Aorta (tissue), 5 donors: Measurements from ENCODE around the gene SLX4IP. TPM values are rescaled to one million over a fixed set of nuclear protein-coding genes. Genes with fewer than 3 reads are reported as not detected.
A peak's percentile ranks its signal among the peaks of the same experiment; 100 is the strongest.

ENCODE experiments used
- ATAC-seq: fragments of 200-7000 bp; cut with Tn5 transposase; one replicate; pipeline ENCODE4 v1.9.1; 2022; ENCODE audit warnings: moderate library complexity; ENCODE audit not compliant: low FRiP score
- DNase-seq, 2 donors: peaks; one replicate each; pipeline ENCODE4 v3.0.0-alpha.2; 2020
- H3K27ac ChIP-seq, 2 donors: one replicate each; pipeline ENCODE4 v1.5.1; 2013; ENCODE audit warnings: low read length in 2 of 2, mild to moderate bottlenecking in 2 of 2, moderate library complexity in 2 of 2, control low read depth in 1 of 2, inconsistent platforms in 1 of 2, low read depth in 1 of 2
- H3K27me3 ChIP-seq, 2 donors: one replicate each; pipeline ENCODE4 v1.6.1; 2013; ENCODE audit warnings: control low read depth in 1 of 2, low read length in 1 of 2, mild to moderate bottlenecking in 1 of 2, moderate library complexity in 1 of 2; ENCODE audit not compliant: insufficient read depth in 2 of 2, control insufficient read depth in 1 of 2
- H3K36me3 ChIP-seq, 2 donors: one replicate each; pipeline ENCODE4 v1.6.1; 2013; ENCODE audit warnings: control low read depth in 1 of 2, low read length in 1 of 2, mild to moderate bottlenecking in 1 of 2; ENCODE audit not compliant: insufficient read depth in 2 of 2, control insufficient read depth in 1 of 2
- H3K4me1 ChIP-seq, 2 donors: one replicate each; pipeline ENCODE4 v1.6.1; 2013; ENCODE audit warnings: low read length in 2 of 2, control low read depth in 1 of 2, mild to moderate bottlenecking in 1 of 2, moderate library complexity in 1 of 2; ENCODE audit not compliant: insufficient read depth in 2 of 2, control insufficient read depth in 1 of 2
- H3K4me3 ChIP-seq, 2 donors: one replicate each; pipeline ENCODE4 v1.5.1; 2013; ENCODE audit warnings: low read length in 2 of 2, control low read depth in 1 of 2, mild to moderate bottlenecking in 1 of 2
- H3K9me3 ChIP-seq: one replicate; pipeline ENCODE4 v1.6.1; 2013; ENCODE audit warnings: mild to moderate bottlenecking, low read length; ENCODE audit not compliant: control insufficient read depth
- WGBS, 2 donors: extraction: QIAGEN DNeasy Blood & Tissue Kit; methylation state at CpG; one replicate each; pipeline ENCODE4 v1.1.7; 2013; 5-methylcytosine and 5-hydroxymethylcytosine counted together
- intact Hi-C, 2 donors: fragments of 100-400 bp; cut with DNase I; formaldehyde crosslinking; loops; one replicate each; pipeline versions ENCODE4 v1.14.2 to v1.15.0; 2022
- polyA plus RNA-seq, 2 donors: library from polyadenylated mRNA; stranded (reverse); fragments of 200-250 nt; gene quantifications; one replicate each; pipeline ENCODE4 v1.2.3, GENCODE V29; 2013
- total RNA-seq, 2 donors: library from RNA; stranded (reverse); fragmentation: NEBNext Ultra II Directional; extraction: Animal tissue kit (Norgen Biotek cat#: 25700); gene quantifications; one replicate each; pipeline ENCODE4 v1.2.1, GENCODE V29; 2021
- donor health status: healthy with polysubstance abuse.
- donor health status: Bipolar disorder and iron deficiency.
- donor health status: DM: no; HTN: no; CAD: no.
- donor health status: DM: no; HTN: no; CAD: no.
- donor health status: DM: yes; HTN: yes; CAD: no.

The SLX4IP gene
- total and polyA plus RNA-seq, 4 donors, result 1.4 to 5.6 (median 3.3) TPM

DNA sequence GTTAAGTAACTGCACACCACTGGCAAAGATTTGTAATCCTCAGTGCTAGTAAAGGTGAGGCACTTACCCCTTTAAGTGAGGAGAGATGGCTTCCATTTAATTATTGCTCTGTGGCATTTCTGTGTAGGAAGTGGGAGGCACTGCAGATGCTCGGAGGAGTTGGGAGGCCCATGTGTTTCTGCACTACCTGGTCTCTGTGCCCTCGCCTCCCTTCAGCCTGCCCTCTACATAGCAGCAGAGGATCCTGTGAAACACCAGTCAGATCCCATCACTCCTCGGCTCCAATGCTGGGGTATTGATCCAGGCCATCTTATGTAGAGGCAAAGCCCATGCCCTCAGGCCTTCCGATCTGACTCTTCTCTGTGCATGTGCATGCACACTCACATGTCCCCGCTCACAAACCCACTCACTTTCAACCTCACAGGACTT, 67.0 kb downstream of the SLX4IP start:
- Histone ChIP-seq H3K9me3 (no peaks in the 10 kb centered on the region), H3K4me3 (no peak overlapping the region), H3K27ac (no peak overlapping the region), H3K4me1 (peaks cover 2 to 5% of the 10 kb centered on the region in 2 donors), H3K36me3 (no peaks in the 10 kb centered on the region), H3K27me3 (no peaks in the 10 kb centered on the region)
- DNase-seq (no peak), ATAC-seq (no peak)
- 88 to 90% methylated on average over 5 of the region's 5 CpGs for WGBS, 2 donors
- intact Hi-C loops, result no loop called here

DNA sequence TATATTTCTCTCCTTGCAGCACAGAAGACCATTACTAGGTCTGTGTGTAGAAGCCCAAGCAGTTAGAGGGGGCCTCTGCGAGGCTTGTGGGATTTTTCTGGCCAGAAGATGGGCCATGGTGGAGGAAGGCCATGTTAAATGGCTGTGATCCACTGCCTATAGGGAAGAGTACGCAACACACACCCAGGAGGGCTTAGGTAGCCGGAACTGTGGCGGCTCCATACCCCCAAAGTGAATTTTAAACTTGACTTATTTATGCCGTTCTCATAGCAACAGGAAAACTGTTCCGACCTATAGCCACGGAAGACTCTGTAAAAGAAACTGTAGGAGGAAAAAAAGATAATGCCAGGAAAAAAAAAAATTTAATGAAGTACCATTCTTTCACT, 69.5 kb downstream of the SLX4IP start:
- H3K36me3 ChIP-seq, result no peaks in the 10 kb centered on the region
- peak overlapping the region in 1 of 2 donors; percentile 55 for H3K27ac ChIP-seq
- H3K9me3 ChIP-seq, result no peaks in the 10 kb centered on the region
- 91 to 95% methylated on average over 7 of the region's 7 CpGs for WGBS, 2 donors
- H3K4me1 ChIP-seq, result peaks cover 5% of the 10 kb centered on the region in 2 donors
- H3K27me3 ChIP-seq, result no peaks in the 10 kb centered on the region
- no peak overlapping the region for H3K4me3 ChIP-seq
- ATAC-seq, result no peak
- intact Hi-C loops, result no loop called here
- DNase-seq, result no peak

- H3K9me3 ChIP-seq, result no peaks in the 10 kb centered on the region
- ATAC-seq, result peak; percentile 79
- WGBS, 2 donors, result 28 to 33% methylated on average over 5 of the region's 5 CpGs
- intact Hi-C loops, result no loop called here
- DNase-seq, result no peak
- H3K27me3 ChIP-seq, result no peaks in the 10 kb centered on the region
- peak overlapping the region in 1 of 2 donors; percentile 13 for H3K27ac ChIP-seq
- H3K4me3 ChIP-seq, result no peak overlapping the region
- H3K4me1 ChIP-seq, result peaks cover 5% of the 10 kb centered on the region in 2 donors
- no peaks in the 10 kb centered on the region for H3K36me3 ChIP-seq
These were observed 70.1 kb downstream of the SLX4IP start for GRCh38 chr20:10504994-10505730.

DNA sequence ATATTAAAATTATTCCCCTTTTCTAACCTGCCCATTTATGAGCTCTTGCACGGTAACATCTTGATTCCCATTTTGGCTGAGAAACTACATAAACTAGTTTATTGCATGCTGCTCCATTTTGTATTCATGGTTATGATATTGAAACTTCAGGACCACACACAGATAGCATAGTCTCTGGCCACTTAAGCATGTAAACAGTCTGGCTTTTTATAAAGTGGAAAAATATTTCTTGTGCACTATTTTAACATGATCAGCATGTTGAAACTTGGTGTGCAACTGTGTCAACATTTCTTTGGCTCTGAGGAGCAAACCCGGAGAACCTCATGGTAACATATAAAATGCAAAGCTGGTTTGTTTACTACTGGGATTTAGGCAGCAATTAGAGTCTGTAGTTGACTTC, 70.7 kb downstream of the SLX4IP start:
- ATAC-seq (peak; percentile 19), DNase-seq (no peak)
- 12 to 14% methylated on average over 2 of the region's 2 CpGs for WGBS, 2 donors
- peaks cover 5% of the 10 kb centered on the region in 2 donors for H3K4me1 ChIP-seq
- no peaks in the 10 kb centered on the region for H3K27me3 ChIP-seq
- H3K27ac ChIP-seq, result no peak overlapping the region
- no peak overlapping the region for H3K4me3 ChIP-seq
- H3K36me3 ChIP-seq, result no peaks in the 10 kb centered on the region
- no peaks in the 10 kb centered on the region for H3K9me3 ChIP-seq
- intact Hi-C loops, result no loop called here

DNA sequence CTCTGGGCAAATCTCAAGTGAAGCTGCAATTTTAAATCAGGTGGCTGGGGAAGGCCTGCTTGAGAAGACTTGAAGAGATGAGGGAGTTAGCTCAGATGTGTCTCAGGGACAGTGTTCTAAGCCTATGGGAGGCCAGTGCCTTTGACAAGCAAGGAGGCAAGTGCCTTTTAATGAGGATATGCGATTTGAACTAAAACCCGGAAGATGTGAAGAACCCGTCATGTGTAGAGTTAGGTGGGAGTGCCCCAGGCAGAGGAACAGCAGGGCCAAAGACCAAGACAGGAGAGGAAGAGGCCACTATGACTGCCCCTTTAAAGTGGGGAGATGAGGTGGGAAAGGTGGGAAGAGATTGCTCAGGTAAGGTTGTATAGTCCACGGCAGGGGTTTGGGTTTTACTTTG, 71.9 kb downstream of the SLX4IP start:
- no peaks in the 10 kb centered on the region for H3K27me3 ChIP-seq
- WGBS, 2 donors, result 92 to 95% methylated on average over 4 of the region's 4 CpGs
- no peaks in the 10 kb centered on the region for H3K36me3 ChIP-seq
- DNase-seq (no peak), ATAC-seq (no peak)
- no peaks in the 10 kb centered on the region for H3K9me3 ChIP-seq
- peak overlapping the region in 1 of 2 donors; percentile 53 for H3K27ac ChIP-seq
- peaks cover 5% of the 10 kb centered on the region in 2 donors for H3K4me1 ChIP-seq
- intact Hi-C loops, result no loop called here
- no peak overlapping the region for H3K4me3 ChIP-seq

GRCh38 chr20:10508060-10508459, 73.0 kb downstream of the SLX4IP start:
- DNase-seq (peak; percentile 55 to 78), ATAC-seq (no peak)
- Histone ChIP-seq H3K36me3 (no peaks in the 10 kb centered on the region), H3K4me3 (no peak overlapping the region), H3K27me3 (no peaks in the 10 kb centered on the region), H3K27ac (no peak overlapping the region), H3K9me3 (no peaks in the 10 kb centered on the region), H3K4me1 (peaks cover 5% of the 10 kb centered on the region in 2 donors)
- 49 to 54% methylated on average over 4 of the region's 4 CpGs for WGBS, 2 donors
- intact Hi-C loops, result no loop called here

DNA sequence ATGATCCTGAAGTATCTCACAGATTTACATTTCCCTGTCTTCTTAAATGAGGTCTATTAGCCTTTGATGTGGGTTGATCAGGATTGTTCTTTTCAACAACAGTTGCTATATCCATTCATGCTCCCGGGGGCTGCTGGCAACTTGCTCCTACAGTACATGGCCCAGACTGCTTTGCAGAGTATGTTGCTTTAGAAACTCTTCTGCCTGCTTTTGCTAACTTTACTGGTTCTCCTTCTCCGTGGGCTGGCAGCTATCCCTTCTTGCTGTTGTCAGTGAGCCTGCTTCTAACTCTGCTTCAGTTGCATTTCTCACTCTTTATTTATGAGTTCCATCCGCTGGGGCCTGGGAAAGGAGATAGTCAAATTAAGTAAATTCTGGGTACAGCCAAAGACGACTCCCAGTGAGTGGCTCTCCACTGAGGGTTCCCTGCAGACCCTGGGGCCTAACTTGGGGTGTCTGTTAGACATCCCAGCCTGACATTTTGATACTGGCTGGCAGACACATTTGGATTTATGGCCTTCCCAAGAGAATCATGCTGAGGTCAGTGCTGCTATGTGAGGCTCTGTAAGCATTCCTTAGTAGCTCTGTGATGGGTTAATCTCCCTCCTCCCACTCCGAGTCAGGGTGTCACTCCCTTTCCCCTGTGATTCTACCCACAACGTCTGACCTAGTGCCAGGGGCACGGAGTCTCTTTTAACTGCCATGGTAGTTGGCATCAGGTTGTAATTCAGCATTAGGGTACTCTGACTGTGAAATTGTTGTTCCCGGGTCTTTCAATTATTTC, 73.6 kb downstream of the SLX4IP start:
- intact Hi-C loops, result no loop called here
- Histone ChIP-seq H3K4me1 (peaks cover 5% of the 10 kb centered on the region in 2 donors), H3K9me3 (no peaks in the 10 kb centered on the region), H3K36me3 (no peaks in the 10 kb centered on the region), H3K27ac (peak overlapping the region in 1 of 2 donors; percentile 92), H3K4me3 (no peak overlapping the region), H3K27me3 (no peaks in the 10 kb centered on the region)
- peak in 1 of 2 donors; percentile 66 for DNase-seq
- ATAC-seq, result peak; percentile 12
- 7 to 10% methylated on average over 8 of the region's 8 CpGs for WGBS, 2 donors

DNA sequence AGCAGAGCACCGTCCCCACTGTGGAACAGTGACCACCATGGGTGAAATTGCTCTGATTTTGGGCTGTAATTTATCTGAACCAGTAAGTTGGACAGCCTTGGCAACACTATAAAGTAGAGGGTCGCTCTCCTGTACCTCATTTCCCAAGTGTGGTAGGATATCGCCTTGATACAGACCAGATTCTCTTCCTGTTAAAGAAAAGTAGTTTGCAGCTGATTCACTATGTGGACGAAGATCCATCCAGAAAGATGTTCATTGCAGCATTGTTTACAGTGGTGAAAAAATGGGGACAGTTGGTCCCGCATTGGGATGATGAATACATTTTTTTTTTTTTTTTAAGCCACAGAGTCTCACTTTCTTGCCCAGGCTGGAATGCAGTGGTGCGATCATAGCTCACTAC, 74.3 kb downstream of the SLX4IP start:
- peaks cover 5% of the 10 kb centered on the region in 2 donors for H3K4me1 ChIP-seq
- 88 to 89% methylated on average over 6 of the region's 6 CpGs for WGBS, 2 donors
- ATAC-seq (no peak), DNase-seq (no peak)
- peak overlapping the region in 1 of 2 donors; percentile 40 for H3K27ac ChIP-seq
- intact Hi-C loops, result no loop called here
- H3K4me3 ChIP-seq, result no peak overlapping the region
- no peaks in the 10 kb centered on the region for H3K9me3 ChIP-seq
- H3K36me3 ChIP-seq, result no peaks in the 10 kb centered on the region
- no peaks in the 10 kb centered on the region for H3K27me3 ChIP-seq
